ENCODE data around the gene KRT7. TPM values are rescaled to one million over a fixed set of nuclear protein-coding genes. Genes with fewer than 3 reads are reported as not detected.

KRT7 gene
- total and polyA plus RNA-seq, 2 donors (not counting 3 experiments of a cell fraction or from before 2014, with no cell fraction given): 120 to 293 TPM

DNA sequence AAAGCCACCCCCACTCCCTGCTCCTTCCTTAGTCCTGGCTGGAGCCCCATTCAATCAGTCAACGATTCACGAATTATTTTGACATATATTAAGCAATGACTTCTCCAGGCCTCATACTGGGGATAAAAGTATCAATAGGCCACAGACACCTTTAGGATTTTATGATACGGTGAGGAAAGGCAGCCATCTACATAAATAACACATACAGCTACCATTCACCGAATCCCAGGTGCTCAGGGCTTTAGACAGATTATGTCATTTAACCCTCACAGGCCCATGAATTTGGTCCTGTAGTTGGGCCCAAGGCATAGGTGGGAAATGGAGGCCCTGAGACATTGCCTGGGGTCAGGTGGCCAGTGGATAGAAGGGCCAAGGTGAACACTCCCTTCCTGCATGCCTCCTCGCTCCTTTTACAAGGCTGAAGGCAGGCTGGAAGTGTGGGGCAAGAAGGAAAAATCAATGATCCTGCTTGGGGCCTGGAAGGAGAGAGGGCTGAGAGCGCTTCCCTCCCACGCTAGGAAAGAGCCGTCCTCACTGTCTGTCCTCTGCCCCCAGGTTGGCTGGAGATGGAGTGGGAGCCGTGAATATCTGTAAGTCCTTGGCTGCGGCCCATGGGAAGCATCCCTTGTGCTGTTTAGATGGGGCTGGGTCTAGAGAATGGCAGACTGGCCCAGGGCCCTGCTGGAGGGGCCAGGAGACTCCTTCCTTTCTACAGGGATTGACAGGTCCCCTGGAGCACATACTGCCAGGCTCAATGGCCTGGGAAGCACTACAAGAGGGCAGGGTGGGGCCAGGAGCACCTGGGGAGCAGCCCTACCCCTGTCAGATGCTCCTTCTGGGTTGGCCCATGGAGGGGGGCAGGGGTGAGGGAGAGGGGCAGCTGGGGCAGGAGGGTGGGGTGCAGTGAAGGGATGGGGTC is 14.8 kb downstream of the KRT7 start:
- DNase-seq (ENCODE audit: low read depth, low spot score) (no peak), FAIRE-seq (no peak)
- H3K79me2 ChIP-seq (ENCODE audit: control insufficient read depth, insufficient read depth, low read length): no peaks in the 10 kb centered on the region
- peaks cover 0 to 5% of the 10 kb centered on the region in 2 experiments for H3K27me3 ChIP-seq (ENCODE audit: control insufficient read depth in 2 of 2, insufficient read depth in 2 of 2, low read length in 2 of 2)
- peaks cover 23% of the 10 kb centered on the region for H3K4me1 ChIP-seq (ENCODE audit: control insufficient read depth, extremely low read depth, insufficient read depth, low read length)
- ChIA-PET CTCF (interaction anchor here (1.2 to 1.4 kb wide), 2 partner anchors 17 to 31 kb away, joined by 3 to 4 read pairs; no protein-coding TSS in a partner anchor), POLR2A (no interaction called here)
- no TSS peak for BruUV-seq (replicated peaks)
- no peak overlapping the region for H3K4me3 ChIP-seq (replicated peaks in 1 of 3; ENCODE audit: insufficient read depth in 1 of 3, low read depth in 1 of 3, low read length in 3 of 3)
- dilution Hi-C loops (cut with MboI; ENCODE audit: extremely low pct_ligation_motif_present, low sequenced_read_pairs) (no loop called here), intact Hi-C loops (cut with micrococcal nuclease) (no loop called here)
- H3K9me3 ChIP-seq (replicated peaks; ENCODE audit: control insufficient read depth, insufficient read depth, low read length): no peaks in the 10 kb centered on the region
- H3K9ac ChIP-seq (replicated peaks; ENCODE audit: extremely low read depth, insufficient read depth, low read length): no peak overlapping the region
- no peaks in the 10 kb centered on the region for H3K36me3 ChIP-seq (ENCODE audit: control insufficient read depth in 2 of 2, extremely low read depth in 1 of 2, insufficient read depth in 2 of 2, low read length in 2 of 2)
- no peak overlapping the region for H3K27ac ChIP-seq (ENCODE audit: insufficient read depth, low read depth, low read length)
- TF ChIP-seq POLR2A (IDR thresholded peaks at IDR 0.05; ENCODE audit: low read depth, low read length) (no peak), FOS (IDR thresholded peaks at IDR 0.05; ENCODE audit: borderline replicate concordance, insufficient read depth, low read length) (no peak), POLR2AphosphoS5 (IDR thresholded peaks at IDR 0.05; ENCODE audit: insufficient read depth, low read depth, low read length) (no peak)
- TF ChIP-seq, protein P1, sequence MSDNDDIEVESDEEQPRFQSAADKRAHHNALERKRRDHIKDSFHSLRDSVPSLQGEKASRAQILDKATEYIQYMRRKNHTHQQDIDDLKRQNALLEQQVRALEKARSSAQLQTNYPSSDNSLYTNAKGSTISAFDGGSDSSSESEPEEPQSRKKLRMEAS (IDR thresholded peaks at IDR 0.05; ENCODE audit: insufficient read depth, insufficient read length): no peak
- H3K9me1 ChIP-seq (replicated peaks; ENCODE audit: control insufficient read depth, extremely low read depth, insufficient read depth, low read length): no peaks in the 10 kb centered on the region
- H2AFZ ChIP-seq (ENCODE audit: low read depth, low read length): no peak overlapping the region
- no peak overlapping the region for H3K4me2 ChIP-seq (ENCODE audit: insufficient read depth, low read length)
- no peaks in the 10 kb centered on the region for H4K20me1 ChIP-seq (replicated peaks; ENCODE audit: control insufficient read depth, extremely low read depth, insufficient read depth, low read length)
